HT-29 (cell line): ENCODE measurements around the gene PTPRCAP. TPM values are rescaled to one million over a fixed set of nuclear protein-coding genes. Genes with fewer than 3 reads are reported as not detected.
"Not testable (repeated sequence)": the region's sequence is repeated elsewhere in the genome, so short reads cannot be mapped to it uniquely, and the experiment has no call there.

Experiments used
- DNase-seq: peaks from one replicate; pipeline ENCODE4 v3.0.0-alpha.2; 2015; ENCODE audit warnings: low spot score
- total RNA-seq: library from RNA; depleted of rRNA; stranded (reverse); fragments of >200 nt; shearing (Covaris generic); gene quantifications from 2 replicates; pipeline ENCODE4 v1.2.3, GENCODE V29; 2014

PTPRCAP gene
- total RNA-seq, 1 experiment from 2014 or later = 1.9 TPM

DNA sequence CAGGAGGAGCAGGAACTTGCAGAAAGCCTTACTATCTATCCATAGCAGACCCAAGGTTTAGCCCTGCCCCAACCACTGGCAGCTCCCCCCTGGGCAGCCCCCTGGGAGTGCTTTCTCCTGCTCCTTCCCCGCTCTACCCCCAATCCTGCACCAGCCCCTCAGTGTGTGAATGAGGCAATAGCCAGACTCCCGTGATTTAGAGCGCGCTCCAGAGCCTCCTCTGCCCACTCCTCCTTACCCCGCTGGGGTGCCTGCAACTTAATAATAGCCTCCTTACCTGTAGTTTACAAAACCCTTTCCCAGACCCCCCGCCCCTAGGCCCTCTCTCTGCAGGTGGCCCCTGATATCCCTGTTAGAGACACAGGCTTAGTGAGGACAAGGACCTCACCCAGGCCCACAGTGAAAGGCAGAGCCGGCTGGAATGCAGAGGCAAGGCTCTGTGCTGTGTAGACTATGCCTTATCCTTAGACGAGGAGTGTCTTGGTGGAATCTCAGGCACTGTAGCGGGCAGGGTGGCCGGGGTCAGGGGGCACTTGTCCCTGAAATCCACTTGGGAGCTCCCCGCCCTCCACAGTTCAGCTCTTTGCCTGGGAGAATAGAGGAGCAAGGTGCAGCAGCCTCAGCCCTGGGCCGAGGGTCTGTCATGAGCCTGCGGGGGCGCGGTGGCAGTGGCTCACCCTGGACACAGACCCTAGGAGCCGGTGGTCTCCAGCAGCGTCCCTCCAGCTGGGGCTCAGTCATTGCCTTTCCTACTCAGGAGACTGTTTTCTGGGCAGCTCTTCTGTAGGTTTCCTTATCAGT, 26.3 kb downstream of the PTPRCAP start:
- no peak for DNase-seq

DNA sequence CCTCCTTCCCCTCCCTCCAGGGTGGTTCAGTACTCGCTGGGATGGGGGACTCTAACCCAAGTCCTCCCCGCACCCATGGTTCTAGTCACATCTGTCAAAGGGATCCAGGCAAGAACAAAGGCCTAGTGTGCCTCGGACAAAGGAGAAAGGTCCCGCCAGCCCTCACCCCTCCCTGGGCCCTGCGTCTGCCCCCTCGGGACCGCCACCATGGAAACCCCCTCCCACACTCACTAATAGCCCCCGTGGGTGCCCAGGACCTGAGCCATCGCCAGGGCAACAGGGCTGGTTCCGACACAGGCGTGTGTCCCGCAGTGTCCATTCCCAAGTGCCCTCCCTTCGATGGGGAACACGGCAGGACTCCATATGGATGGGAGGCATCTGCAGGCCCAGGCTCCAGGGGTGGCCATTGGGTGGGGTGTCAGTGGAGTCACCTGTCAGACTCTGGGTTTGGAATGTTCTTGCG, 27.1 kb downstream of the PTPRCAP start:
- DNase-seq = no peak

DNA sequence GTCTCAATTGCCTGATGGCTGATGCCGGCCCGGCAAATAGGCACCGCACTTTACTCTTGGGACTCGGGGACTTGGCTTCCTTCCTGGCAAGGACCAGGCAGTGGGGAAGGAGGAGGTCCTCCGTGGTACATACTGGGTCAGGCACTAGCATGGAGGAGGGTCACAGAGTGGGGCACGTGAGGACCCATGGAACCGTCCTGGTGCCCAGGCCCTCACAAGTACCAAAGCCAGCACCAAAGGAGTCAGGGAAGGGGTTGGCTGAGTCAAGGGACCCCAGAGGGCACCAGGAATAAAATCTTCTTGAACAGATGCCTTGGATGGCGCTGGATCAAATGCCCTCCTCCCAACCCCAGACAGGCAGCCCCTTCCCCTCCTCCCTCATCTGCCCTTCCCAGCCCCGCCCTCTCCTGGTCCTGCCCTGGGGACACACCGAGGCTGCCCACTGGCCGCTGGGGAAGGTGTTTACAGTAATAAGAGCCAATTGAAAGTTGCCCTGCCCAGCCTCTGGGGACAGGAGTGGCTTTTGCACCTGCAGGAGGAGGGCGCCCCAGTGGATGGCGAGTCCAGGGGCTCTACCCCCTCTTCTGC, 27.6 kb downstream of the PTPRCAP start:
- peak; percentile 40 for DNase-seq

DNA sequence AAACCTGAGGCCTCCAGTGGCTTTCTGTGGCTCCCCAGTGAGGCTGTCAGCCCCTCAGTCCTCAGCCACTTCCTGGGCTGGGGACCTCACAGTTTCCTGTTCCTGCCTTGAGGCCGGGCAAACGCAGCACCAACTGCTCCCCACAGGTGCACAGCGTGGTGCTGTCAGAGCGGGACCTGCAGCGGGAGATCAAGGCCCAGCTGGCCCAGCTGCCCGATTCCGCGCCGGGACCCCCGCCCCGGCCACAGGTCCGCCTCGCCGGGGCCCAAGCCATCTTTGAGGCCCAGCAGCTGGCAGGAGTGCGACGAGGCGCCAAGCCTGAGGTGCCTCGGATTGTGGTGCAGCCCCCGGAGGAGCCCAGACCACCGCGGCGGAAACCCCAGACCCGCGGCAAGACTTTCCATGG, 28.2 kb downstream of the PTPRCAP start:
- no peak for DNase-seq

DNA sequence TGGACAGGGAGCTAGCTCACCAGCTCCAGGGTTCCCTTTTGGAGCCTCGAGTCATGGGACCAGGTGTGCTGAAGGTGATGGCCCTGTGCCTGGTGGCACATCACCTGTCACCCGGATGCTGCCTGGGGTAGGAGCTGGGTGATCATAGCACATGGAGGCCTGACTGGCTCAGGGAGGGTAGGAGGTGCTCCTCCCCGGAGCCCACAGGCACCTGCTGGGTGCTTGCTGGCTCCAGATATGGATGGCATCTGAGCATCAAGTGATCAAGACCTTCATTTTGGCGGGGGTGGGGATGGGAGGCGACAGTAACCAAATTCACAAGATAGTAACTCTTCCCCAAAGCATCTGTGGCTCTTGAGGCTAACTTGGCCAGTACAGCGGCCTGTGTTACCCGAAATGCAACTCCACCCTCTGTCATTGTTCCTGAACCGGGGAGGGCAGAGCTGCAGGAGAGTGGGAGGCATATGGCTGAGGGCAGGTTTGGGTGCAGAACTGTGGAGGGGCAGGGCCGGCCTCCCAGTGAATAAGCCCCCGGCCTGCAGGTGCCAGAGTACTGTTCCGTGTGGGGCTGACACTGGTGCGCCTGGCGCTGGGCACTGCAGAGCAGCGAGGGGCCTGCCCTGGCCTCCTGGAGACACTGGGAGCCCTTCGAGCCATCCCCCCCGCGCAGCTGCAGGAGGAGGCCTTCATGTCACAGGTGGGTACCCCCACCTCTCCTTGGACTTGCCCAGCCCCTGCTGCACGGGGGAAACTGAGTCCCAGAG, 28.9 kb downstream of the PTPRCAP start:
- DNase-seq = no peak

DNA sequence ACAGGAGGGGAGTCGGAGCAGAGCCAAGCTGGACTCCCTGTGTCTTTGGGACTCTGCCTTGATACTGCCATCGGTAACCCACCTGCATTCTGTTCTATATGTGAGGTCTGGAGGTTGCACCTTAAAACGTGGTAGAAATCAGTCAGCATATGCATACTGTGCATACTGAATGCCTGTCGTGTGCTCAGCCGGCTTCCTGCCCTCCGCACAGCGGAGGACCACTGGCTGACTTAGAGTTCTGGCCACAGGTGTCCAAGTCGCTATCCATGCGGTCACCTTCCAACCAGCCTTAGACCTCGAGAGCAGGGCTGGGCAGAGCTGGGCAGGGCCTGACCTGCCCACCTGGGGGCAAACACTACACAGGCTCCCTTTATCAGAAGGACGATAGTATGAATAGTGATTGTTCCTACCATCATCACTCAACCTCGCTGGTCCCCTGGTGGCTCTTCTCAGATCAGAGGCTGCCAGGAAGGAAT, 29.8 kb downstream of the PTPRCAP start:
- DNase-seq = no peak

DNA sequence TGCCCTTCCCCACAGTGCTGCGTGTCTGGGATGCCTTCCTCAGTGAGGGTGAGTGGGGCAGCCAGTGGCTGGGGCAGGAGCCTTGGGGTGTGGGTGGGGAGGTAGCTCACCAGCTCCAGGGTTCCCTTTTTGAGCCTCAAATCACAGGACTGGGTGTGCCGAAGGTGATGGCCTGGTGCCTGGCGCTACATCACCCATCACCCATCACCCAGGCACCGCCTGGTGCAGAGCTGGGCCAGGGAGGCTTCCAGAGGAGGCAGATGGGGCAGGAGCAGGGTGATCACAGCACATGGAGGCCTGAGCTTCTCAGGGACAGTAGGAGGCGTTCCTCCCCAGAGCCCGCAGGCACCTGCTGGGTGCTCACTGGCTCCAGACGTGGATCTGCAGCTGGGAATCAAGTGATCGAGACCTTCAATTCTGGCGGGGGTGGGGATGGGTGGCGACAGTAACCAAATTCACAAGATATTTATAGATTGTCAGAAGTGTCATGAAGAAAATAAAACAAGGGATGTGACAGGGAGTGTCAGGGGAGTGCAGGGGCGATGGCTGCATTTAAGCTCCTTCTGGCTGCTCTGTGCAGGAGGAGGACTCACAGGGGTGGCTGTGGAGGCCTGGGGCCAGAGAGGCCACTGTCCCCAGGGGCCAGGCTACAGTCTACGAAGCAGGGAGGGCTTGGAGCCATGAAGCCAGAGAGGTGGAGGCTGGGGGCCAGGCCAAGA, 30.4 kb downstream of the PTPRCAP start:
- DNase-seq = peak; percentile 49

DNA sequence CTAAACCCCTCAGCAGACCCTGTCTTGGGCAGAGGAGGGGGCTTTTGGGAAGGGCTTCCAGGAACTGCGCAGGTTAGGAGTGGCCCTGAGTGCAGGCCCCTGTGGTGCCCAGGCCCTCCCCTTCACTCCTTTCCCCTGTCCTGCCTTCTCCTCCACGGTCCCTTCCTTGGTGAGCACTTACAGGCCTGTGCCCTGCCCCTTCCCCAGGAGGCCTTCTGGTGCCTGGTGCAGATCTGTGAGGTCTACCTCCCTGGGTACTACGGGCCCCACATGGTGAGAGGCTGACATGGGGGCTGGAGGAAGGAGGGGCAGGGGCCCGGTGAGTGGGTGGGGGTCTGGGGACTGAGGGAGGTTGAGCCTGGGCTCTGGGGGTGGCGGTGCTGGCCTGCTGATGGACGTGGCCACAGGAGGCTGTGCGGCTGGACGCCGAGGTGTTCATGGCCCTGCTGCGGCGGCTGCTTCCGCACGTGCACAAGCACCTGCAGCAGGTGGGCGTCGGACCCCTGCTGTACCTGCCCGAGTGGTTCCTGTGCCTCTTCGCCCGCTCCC, 31.0 kb downstream of the PTPRCAP start:
- no peak for DNase-seq

DNA sequence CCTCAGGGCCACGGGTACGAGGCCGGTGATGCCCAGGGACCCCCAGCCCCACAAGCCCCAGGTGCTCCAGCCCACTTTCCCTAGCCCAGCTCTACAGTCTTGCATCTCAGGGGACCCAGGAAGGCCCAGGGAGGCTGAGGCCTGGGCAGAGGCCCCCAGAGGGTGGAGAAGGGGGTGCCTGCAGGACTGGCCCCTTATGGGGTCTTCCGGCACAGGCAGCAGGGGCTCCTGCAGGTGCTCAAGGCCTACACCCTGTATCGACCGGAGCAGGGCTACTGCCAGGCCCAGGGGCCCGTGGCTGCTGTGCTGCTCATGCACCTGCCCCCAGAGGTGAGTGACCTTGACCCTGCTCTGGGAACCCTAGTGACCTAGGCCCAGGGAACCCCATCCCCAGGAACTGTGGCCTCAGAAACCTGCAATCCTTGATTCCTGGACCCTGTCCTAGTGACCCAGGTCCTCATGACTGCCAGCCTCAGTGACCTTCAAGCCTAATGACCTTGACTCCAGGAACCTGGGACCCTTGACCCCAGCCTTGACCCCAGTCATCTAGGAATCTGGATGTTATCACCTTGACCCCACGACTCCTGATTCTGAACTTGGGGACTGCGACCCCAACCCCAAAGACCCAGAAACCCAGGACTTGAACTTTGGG, 31.7 kb downstream of the PTPRCAP start:
- no peak for DNase-seq

DNA sequence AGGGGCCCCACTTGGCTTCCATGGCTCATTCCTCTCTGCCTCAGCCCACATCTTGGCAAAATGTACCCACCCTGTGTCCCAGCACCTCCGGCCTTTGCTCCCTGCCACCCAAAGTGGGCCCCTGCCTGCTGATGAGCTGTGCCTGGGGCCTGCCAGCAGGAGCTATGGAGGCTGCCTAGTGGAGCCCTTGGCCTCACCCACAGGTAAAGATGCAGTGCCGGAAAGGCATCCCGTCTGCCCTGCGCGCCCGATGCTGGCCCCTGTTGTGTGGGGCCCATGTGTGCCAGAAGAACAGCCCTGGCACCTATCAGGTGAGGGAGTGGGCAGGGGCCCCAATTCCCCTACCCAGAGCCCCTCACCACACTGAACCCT, 32.3 kb downstream of the PTPRCAP start:
- DNase-seq = no peak

DNA sequence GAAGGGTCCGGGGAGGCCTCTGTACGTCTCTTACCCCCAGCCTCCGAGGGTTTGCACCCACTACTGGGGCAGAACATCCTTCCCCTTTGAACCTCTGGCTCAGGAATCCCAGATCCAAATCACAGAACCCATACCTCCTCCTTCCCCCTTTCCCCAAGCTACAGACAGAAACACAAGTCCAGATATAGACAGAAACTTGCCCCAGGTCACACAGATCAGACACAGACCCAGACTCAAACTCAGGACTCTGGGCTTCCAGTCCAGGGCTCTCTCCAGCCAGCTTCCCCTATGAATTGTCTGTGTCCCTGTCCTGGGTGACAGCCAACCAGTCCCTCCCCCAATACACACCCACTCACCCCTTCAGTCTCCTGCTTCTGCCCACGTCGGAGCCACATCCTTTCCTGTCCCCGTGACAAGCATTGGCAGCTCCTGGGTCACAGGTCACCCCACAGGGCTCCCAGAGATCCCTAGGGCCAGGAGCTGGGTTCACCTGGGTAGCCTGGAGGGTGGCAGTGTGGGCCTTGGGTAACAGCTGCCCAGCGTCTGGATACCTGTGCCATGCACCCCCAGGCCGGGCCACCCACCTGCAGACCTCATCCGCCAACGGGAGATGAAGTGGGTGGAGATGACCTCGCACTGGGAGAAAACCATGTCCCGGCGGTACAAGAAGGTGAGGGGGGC, 32.8 kb downstream of the PTPRCAP start:
- no peak for DNase-seq

DNA sequence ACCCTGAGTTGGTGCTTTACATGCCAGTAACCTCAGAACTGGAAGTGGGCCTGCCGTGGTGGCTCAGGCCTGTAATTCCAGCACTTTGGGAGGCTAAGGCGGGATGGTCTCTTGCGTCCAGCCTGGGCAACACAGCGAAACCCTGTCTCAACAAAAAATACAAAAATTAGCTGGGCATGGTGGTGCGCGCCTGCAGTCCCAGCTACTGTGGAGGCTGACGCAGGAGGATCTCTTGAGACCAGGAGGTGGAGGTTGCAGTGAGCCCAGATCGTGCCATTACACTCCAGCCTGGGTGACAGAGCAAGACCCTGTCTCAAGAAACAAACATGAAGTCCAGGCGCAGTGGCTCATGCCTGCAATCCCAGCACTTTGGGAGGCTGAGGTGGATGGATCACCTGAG, 34.4 kb downstream of the PTPRCAP start:
- not testable (repeated sequence) for DNase-seq

DNA sequence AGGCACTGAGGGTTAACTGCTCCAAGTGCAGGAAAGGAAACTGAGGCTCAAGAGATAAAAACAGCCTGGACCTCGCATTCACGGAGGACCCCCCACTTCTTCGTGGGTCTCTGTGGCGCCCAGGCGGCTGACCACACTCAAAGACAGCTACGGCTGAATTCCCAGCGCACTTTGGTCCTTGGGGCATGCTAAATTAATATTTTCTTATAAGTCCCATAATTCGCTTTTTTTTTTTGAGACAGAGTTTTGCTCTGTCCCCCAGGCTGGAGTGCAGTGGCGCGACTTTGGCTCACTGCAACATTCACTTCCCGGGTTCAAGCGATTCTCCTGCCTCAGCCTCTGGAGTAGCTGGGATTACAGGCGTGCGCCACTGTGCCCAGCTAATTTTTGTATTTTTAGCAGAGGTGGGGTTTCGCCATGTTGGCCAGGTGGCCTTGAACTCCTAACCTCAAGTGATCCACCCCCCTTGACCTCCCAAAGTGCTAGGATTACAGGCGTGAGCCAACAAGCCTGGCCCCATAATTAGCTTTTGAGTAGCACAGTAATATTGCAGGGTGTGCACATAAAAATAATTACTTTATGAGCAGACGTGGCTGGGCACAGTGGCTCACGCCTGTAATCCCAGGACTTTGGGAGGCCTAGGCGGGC, 35.2 kb downstream of the PTPRCAP start:
- not testable (repeated sequence) for DNase-seq

DNA sequence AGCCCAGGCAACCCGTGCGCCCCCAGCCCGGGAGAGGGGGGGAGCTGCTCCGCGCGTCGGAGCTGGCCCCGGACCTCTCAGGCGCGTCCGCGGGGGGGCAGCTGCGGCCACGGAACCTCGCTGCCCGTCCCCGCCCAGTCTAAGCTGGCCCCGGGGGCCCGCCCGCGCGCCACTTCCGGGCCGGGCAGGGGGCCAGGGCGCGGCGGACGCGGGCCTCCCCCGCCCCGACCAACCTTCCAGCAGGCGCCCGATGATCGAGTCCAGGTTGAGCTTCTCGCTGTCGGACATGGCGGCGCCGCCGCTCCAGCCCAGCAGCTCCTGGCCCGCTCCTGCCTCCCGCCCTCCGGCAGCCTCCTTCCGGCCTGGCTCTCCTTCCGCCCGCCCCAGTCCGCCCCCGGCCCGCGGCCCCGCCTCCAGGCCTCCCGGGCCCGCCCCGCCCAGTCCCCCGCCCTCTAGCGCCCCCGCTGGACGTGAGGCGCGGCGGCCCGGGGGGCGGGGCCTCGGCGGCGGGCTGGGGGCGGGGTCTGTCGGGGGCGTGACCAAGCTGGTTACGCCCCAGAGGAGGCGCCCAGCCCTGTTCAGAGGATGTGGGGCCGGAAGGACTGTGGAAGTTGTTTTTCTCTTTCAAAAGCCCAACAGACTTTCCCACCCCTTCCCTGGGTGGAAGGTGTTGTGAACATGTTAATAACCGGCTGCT, 35.8 kb downstream of the PTPRCAP start, which contains the start of gene PPP1CA:
PPP1CA (minus strand) TSS at position 364 of the 697 bp plus-strand sequence; CDS start at position 288, 76 bp downstream.
- DNase-seq = peak; percentile 90

DNA sequence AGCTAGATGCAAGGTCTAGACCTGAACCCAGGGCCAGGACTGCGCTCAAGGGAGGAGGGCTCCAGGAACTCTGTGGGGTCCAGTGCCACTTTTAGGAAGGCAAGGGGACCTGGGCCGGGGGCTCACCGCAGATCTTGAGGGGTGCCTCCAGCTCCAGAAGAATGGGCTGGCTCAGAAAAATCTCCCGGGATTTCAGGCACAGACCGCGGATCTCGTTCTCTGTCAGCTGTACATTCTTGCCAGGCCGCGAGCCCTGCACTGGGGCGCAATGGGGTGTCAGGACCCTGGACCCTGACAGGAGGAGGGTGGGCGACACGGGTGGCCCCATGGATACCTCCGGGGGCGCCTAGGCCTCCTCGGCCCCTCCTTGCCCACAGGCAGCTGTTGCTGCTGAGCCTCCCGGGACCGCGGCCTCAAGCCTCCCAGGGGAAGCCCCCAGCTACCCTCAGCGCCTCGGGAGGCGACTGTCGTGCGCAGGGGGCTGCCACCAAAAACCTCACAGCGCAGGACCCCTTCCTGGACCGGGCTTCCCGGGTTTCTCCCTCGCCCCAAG, 36.5 kb downstream of the PTPRCAP start:
- no peak for DNase-seq

DNA sequence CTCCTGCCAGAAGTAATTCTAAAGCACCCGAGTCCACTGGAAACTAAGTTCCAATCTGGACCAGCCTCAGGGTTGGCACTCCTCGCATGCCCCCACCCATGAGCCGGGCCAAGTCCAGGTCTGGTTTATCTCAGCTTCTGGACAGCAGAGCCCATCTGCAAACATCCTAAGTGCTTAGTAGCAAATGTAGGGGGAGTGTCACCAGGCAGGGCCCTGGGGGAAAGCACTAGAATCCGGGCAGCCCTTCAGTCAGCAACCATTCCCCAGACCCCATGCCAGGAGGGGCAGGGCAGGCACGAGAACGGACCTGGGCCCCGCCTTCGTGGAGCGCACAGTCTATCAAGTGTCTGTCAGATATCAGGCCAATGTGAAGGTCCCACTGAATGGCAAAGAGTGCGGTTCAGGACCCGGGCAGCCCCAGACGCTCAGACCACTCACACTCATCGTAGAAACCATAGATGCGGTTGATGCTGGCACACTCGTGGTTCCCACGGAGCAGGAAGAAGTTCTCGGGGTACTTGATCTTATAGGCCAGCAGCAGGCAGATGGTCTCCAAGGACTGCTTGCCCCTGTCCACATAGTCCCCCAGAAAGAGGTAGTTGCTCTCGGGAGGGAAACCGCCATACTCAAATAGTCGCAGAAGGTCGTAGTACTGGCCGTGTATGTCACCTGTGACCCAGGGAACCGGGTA, 37.1 kb downstream of the PTPRCAP start:
- no peak for DNase-seq

DNA sequence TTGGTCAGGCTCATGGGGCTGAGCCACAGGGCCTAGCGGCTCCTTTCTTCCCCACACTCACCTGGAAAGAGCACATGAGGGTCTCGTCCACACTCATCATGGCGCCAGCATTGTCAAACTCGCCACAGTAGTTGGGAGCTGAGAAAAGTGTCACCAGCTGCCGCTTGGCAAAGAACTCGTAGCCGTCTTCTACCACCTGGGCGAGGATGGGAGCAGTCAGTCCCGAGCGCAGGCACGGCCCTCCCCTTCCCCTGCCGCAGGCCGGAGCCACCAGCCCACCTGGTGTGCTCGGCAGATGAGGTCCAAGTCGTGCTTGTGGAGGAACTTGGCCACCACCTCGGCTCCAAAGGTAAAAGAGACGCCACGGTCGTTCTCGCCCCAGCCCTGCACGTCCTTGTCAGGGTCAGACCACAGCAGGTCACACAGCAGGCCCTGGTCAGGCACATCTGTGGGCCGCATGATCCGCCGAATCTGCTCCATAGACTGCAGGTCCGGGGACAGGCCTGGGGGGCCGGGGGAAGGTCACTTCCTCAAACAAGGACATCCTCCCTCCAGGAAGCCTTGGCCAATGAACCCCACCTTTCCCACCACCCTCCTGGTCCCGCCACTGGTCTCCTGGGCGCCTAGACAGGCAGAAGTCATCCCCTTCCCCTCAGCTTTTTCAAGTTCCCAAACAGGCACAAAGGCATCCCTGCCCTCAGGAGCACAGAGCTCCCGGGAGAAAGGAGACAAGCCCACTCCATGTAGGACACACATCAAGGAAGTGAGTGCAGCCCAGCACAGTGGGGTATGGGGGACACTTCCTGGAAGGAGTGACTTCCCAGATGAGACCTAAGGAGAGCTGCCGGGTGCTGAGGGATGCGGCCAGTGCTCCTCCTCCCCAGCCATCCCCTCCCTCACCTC, 38.6 kb downstream of the PTPRCAP start:
- DNase-seq = no peak
